Measurements from ENCODE around the gene TTLL13.

- TF ChIP-seq CTCF (IDR thresholded peaks at IDR 0.05) (no peak), POLR2A (IDR thresholded peaks at IDR 0.05) (no peak)
These were observed 7.8 kb upstream of the TTLL13 start for GRCh38 chr15:90241343-90242192.
